Smooth muscle cell of the pulmonary artery (primary cell): ENCODE measurements around the gene HES3. TPM values are rescaled to one million over a fixed set of nuclear protein-coding genes. Genes with fewer than 3 reads are reported as not detected.

ENCODE experiments used
- total RNA-seq: library from RNA; depleted of rRNA; stranded (reverse); fragments of >200 nt; gene quantifications from 2 replicates; pipeline ENCODE4 v1.2.3, GENCODE V29; 2014

HES3 gene
- total RNA-seq, result not detected in 2 replicates

GRCh38 chr1:6243993-6244392, at the start of gene HES3:
Gene HES3 (plus strand): TSS chr1:6244179. CDS start chr1:6244366, 187 bp downstream.

GRCh38 chr1:6199298-6200187, 44.4 kb upstream of the HES3 start, which contains the start of gene RPL22:
Gene RPL22 (minus strand): TSS chr1:6199595. CDS start chr1:6199573, 22 bp downstream.

GRCh38 chr1:6205849-6206519, 38.0 kb upstream of the HES3 start, which contains the start of gene RNF207:
Gene RNF207 (plus strand): TSS chr1:6206119. CDS start chr1:6206536, 417 bp downstream.

GRCh38 chr1:6260961-6261614, 17.1 kb downstream of the HES3 start, which contains the start of gene GPR153:
Gene GPR153 (minus strand): TSS chr1:6261098. CDS start chr1:6254905, 6,193 bp downstream.

Other genes with a start within 250 kb of the HES3 start
- 5.0 and 7.6 TPM in 2 replicates for gene KCNAB2, start 198.3 kb upstream of the HES3 start, total RNA-seq
- gene CHD5, start 63.9 kb upstream of the HES3 start, total RNA-seq, result 0.13 TPM in 2 replicates
- gene RPL22, start 44.6 kb upstream of the HES3 start, total RNA-seq, result 103 and 121 TPM in 2 replicates
- gene RNF207, start 38.1 kb upstream of the HES3 start, total RNA-seq, result 11.1 and 20.8 TPM in 2 replicates
- gene ICMT, start 8.2 kb upstream of the HES3 start, total RNA-seq, result 121 and 136 TPM in 2 replicates
- gene GPR153, start 16.9 kb downstream of the HES3 start, total RNA-seq, result 11.3 and 11.5 TPM in 2 replicates
- 31.7 and 92.7 TPM in 2 replicates for gene ACOT7, start 149.6 kb downstream of the HES3 start, total RNA-seq
- 0.26 and 0.59 TPM in 2 replicates for gene HES2, start 175.7 kb downstream of the HES3 start, total RNA-seq
- 0.07 TPM in 1 of 2 replicates, not detected in the other for gene ESPN, start 180.6 kb downstream of the HES3 start, total RNA-seq
- gene TNFRSF25, start 222.0 kb downstream of the HES3 start, total RNA-seq, result 5.0 and 14.5 TPM in 2 replicates
- gene PLEKHG5, start 247.5 kb downstream of the HES3 start, total RNA-seq, result 12.5 and 37.3 TPM in 2 replicates